Measurements from ENCODE around the gene WDR53. TPM values are rescaled to one million over a fixed set of nuclear protein-coding genes. Genes with fewer than 3 reads are reported as not detected.
A peak's percentile ranks its signal among the peaks of the same experiment; 100 is the strongest.
"Not testable (repeated sequence)": the region's sequence is repeated elsewhere in the genome, so short reads cannot be mapped to it uniquely, and the experiment has no call there.

WDR53 gene
- total RNA-seq, 2 experiments from 2014 or later, result 18.4 to 20.9 TPM

GRCh38 chr3:196524527-196524926, 43.8 kb downstream of the WDR53 start:
- Mint-ChIP-seq H3K4me3 (no peak overlapping the region), H3K9me3 (peaks cover 17% of the 10 kb centered on the region), H3K27ac (no peak overlapping the region), H3K4me1 (ENCODE audit: low read depth) (peaks cover 4% of the 10 kb centered on the region), H3K36me3 (ENCODE audit: low read depth) (peaks cover 14% of the 10 kb centered on the region), H3K27me3 (no peaks in the 10 kb centered on the region)
- Histone ChIP-seq H3K4me3 (ENCODE audit: low read length) (no peak overlapping the region), H3K27ac (ENCODE audit: low read depth in 1 of 2, low read length in 2 of 2) (no peak overlapping the region), H3K27me3 (ENCODE audit: control insufficient read depth in 1 of 2, insufficient read depth in 2 of 2, low read length in 2 of 2) (no peaks in the 10 kb centered on the region), H3K9me3 (ENCODE audit: control insufficient read depth in 1 of 2, insufficient read depth in 1 of 2, low read length in 2 of 2) (peaks cover 17 to 24% of the 10 kb centered on the region in 2 experiments), H3K4me1 (ENCODE audit: insufficient read depth, low read length) (peaks cover 9% of the 10 kb centered on the region), H3K36me3 (ENCODE audit: insufficient read depth, low read length) (no peaks in the 10 kb centered on the region)
- TF ChIP-seq, protein P1, sequence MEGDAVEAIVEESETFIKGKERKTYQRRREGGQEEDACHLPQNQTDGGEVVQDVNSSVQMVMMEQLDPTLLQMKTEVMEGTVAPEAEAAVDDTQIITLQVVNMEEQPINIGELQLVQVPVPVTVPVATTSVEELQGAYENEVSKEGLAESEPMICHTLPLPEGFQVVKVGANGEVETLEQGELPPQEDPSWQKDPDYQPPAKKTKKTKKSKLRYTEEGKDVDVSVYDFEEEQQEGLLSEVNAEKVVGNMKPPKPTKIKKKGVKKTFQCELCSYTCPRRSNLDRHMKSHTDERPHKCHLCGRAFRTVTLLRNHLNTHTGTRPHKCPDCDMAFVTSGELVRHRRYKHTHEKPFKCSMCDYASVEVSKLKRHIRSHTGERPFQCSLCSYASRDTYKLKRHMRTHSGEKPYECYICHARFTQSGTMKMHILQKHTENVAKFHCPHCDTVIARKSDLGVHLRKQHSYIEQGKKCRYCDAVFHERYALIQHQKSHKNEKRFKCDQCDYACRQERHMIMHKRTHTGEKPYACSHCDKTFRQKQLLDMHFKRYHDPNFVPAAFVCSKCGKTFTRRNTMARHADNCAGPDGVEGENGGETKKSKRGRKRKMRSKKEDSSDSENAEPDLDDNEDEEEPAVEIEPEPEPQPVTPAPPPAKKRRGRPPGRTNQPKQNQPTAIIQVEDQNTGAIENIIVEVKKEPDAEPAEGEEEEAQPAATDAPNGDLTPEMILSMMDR (IDR thresholded peaks at IDR 0.05), result no peak
- ChIA-PET CTCF (no interaction called here), POLR2A (no interaction called here)
- no peak for ATAC-seq (ENCODE audit: poor library complexity)
- DNase-seq, result no peak
- intact Hi-C loops (cut with DNase I, micrococcal nuclease), result loop anchor here in 1 of 2 experiments (5.0 kb wide), 1 partner anchor 37 kb away; no protein-coding TSS in a partner anchor

DNA sequence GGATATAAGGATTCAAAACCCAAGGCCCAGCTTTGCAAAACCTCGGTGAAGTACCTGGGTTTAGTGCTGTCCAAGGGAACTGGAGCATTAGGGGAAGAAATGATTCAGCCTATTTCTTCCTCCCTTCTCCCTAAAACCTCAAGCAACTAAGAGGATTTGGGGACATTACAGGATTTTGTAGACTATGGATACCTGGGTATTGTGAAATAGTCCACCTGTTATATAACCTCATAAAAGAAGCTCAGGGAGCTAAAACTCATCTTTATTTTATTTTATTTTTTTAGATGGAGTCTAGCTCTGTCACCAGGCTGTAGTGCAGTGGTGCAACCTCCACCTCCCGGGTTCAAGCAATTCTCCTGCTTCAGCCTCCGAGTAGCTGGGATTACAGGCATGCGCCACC, 44.5 kb downstream of the WDR53 start:
- H3K27me3 Mint-ChIP-seq, result no peaks in the 10 kb centered on the region
- peaks cover 4% of the 10 kb centered on the region for H3K4me1 Mint-ChIP-seq (ENCODE audit: low read depth)
- Histone ChIP-seq H3K4me1 (ENCODE audit: insufficient read depth, low read length) (peaks cover 5% of the 10 kb centered on the region), H3K27ac (ENCODE audit: low read depth in 1 of 2, low read length in 2 of 2) (no peak overlapping the region), H3K36me3 (ENCODE audit: insufficient read depth, low read length) (no peaks in the 10 kb centered on the region), H3K4me3 (ENCODE audit: low read length) (no peak overlapping the region), H3K9me3 (ENCODE audit: control insufficient read depth in 1 of 2, insufficient read depth in 1 of 2, low read length in 2 of 2) (peaks cover 19 to 31% of the 10 kb centered on the region in 2 experiments), H3K27me3 (ENCODE audit: control insufficient read depth in 1 of 2, insufficient read depth in 2 of 2, low read length in 2 of 2) (no peaks in the 10 kb centered on the region)
- peaks cover 14% of the 10 kb centered on the region for H3K36me3 Mint-ChIP-seq (ENCODE audit: low read depth)
- ATAC-seq (ENCODE audit: poor library complexity) (no peak), DNase-seq (no peak)
- H3K9me3 Mint-ChIP-seq, result peaks cover 20% of the 10 kb centered on the region
- TF ChIP-seq, protein P1 (IDR thresholded peaks at IDR 0.05), result no peak
- H3K27ac Mint-ChIP-seq, result no peak overlapping the region
- CTCF ChIA-PET, result no interaction called here
- no peak overlapping the region for H3K4me3 Mint-ChIP-seq
- POLR2A ChIA-PET, result no interaction called here
- intact Hi-C loops (cut with DNase I, micrococcal nuclease), result loop anchor here in 1 of 2 experiments (5.0 kb wide), 1 partner anchor 37 kb away; no protein-coding TSS in a partner anchor

- H3K9me3 ChIP-seq (ENCODE audit: control insufficient read depth in 1 of 2, insufficient read depth in 1 of 2, low read length in 2 of 2), result peaks cover 29 to 54% of the 10 kb centered on the region in 2 experiments
- intact Hi-C loops (cut with DNase I, micrococcal nuclease), result loop anchor here in 1 of 2 experiments (5.0 kb wide), 1 partner anchor 34 kb away; no protein-coding TSS in a partner anchor
- ChIA-PET POLR2A (interaction anchor here (1.8 kb wide), 1 partner anchor 18 kb away, joined by 6 read pairs; the partner anchor contains the start of gene RNF168), CTCF (interaction anchor here (1.9 kb wide), 1 partner anchor 34 kb away, joined by 13 read pairs; no protein-coding TSS in a partner anchor)
- not testable (repeated sequence) for DNase-seq; H3K27me3 Mint-ChIP-seq; H3K27ac ChIP-seq (ENCODE audit: low read depth in 1 of 2, low read length in 2 of 2); H3K4me3 ChIP-seq (ENCODE audit: low read length); ATAC-seq (ENCODE audit: poor library complexity); H3K27ac Mint-ChIP-seq; H3K4me1 Mint-ChIP-seq (ENCODE audit: low read depth); H3K27me3 ChIP-seq (ENCODE audit: control insufficient read depth in 1 of 2, insufficient read depth in 2 of 2, low read length in 2 of 2); H3K36me3 ChIP-seq (ENCODE audit: insufficient read depth, low read length); H3K4me1 ChIP-seq (ENCODE audit: insufficient read depth, low read length); H3K4me3 Mint-ChIP-seq
- H3K9me3 Mint-ChIP-seq, result peaks cover 20% of the 10 kb centered on the region
- peaks cover 17% of the 10 kb centered on the region for H3K36me3 Mint-ChIP-seq (ENCODE audit: low read depth)
Measured at GRCh38 chr3:196521291-196521690, 47.1 kb downstream of the WDR53 start.

DNA sequence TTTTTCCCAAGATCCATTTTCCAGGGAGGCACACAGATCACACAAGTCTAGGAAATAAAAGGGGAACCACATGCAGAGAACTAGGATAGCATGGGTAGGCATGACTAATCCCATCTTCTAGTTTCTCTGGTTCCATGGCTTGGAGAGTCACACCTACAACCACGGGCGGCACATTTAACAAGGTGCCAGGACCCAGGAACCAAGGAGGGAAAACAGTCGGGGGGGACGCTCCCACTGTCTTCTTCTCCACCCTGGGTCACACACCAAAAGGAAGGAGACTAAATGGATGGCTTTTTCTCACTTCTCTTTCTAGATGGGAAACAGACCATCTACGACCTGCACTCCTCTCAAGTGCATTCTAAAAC, 48.7 kb downstream of the WDR53 start:
- Mint-ChIP-seq H3K4me1 (ENCODE audit: low read depth) (no peaks in the 10 kb centered on the region), H3K36me3 (ENCODE audit: low read depth) (peaks cover 20% of the 10 kb centered on the region), H3K4me3 (no peak overlapping the region), H3K27ac (no peak overlapping the region), H3K27me3 (peaks cover 4% of the 10 kb centered on the region), H3K9me3 (peaks cover 22% of the 10 kb centered on the region)
- no peaks in the 10 kb centered on the region for H3K36me3 ChIP-seq (ENCODE audit: insufficient read depth, low read length)
- H3K9me3 ChIP-seq (ENCODE audit: control insufficient read depth in 1 of 2, insufficient read depth in 1 of 2, low read length in 2 of 2), result peaks cover 29 to 55% of the 10 kb centered on the region in 2 experiments
- ATAC-seq (ENCODE audit: poor library complexity) (no peak), DNase-seq (peak in 4 of 14 experiments; percentile 9 to 33 (median 21))
- no peaks in the 10 kb centered on the region for H3K27me3 ChIP-seq (ENCODE audit: control insufficient read depth in 1 of 2, insufficient read depth in 2 of 2, low read length in 2 of 2)
- intact Hi-C loops (cut with DNase I, micrococcal nuclease), result loop anchor here (1.0 to 5.0 kb wide), 2 partner anchors 32 to 266 kb away; no protein-coding TSS in a partner anchor
- CTCF ChIA-PET, result interaction anchor here (0.6 to 3.6 kb wide), 4 partner anchors 9 to 266 kb away, joined by 3 to 14 read pairs (median 6); no protein-coding TSS in a partner anchor
- TF ChIP-seq, protein P1 (IDR thresholded peaks at IDR 0.05), result no peak
- H3K27ac ChIP-seq (ENCODE audit: low read depth in 1 of 2, low read length in 2 of 2), result no peak overlapping the region
- no peaks in the 10 kb centered on the region for H3K4me1 ChIP-seq (ENCODE audit: insufficient read depth, low read length)
- POLR2A ChIA-PET, result no interaction called here
- H3K4me3 ChIP-seq (ENCODE audit: low read length), result no peak overlapping the region

Data from CD4-positive, alpha-beta T cell (primary cell).